ENCODE data around the gene C7orf25. TPM values are rescaled to one million over a fixed set of nuclear protein-coding genes. Genes with fewer than 3 reads are reported as not detected.

The C7orf25 gene
- total and polyA plus RNA-seq, 2 donors from 2014 or later, result 2.4 to 6.6 TPM

DNA sequence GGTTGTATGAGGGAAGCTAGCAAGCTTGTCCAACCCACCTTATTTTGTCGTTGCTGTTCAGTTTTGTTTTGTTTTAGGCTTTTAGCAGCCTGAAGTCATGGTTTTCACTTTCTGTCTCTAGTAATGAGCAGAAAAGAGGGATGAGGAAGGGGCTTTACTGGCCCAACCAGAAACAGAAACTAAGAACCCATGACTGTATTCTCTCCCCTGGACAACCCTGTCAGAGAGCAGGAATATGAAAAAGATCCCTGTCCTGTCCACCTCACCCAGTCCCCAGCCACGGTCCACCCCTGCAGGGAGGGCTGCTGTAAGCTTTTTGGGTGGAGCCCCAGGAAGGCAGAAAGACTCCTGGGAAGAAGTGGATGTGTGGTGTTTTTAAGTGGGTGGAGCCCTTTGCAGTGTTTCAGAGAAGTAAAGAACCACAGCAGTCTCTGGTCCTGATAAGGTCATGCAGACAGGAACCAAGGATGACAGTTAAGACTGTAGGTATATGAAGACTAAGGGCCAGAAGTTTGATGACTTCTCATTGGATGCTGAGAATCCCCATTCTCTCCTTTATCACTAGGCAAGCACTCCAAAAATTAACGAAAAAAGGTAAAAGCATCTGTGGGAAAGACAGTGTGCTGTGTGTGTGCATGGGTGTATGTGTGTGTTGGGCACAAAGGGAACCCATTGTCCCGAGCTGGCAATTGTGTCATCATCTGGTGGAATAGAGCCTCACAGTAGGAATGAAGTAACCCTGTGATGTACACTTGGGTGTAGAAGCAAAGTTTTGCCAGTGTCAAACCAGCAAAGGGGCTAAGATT lies 34.2 kb upstream of the C7orf25 start:
- H3K27ac ChIP-seq (ENCODE audit: low read depth in 2 of 2, low read length in 2 of 2), result no peak overlapping the region
- no peaks in the 10 kb centered on the region for H3K36me3 ChIP-seq (ENCODE audit: control insufficient read depth in 2 of 3, insufficient read depth in 3 of 3, low read length in 3 of 3)
- H3K9me3 ChIP-seq (ENCODE audit: control insufficient read depth in 2 of 3, insufficient read depth in 1 of 3, low read length in 3 of 3), result no peaks in the 10 kb centered on the region
- H3K9ac ChIP-seq (ENCODE audit: low read length in 3 of 3), result no peak overlapping the region
- no peak for FAIRE-seq
- TF ChIP-seq CTCF (IDR thresholded peaks at IDR 0.05; ENCODE audit: borderline replicate concordance, extremely low read depth, insufficient read depth), result no peak
- no peak for DNase-seq
- no peak overlapping the region for H3K4me3 ChIP-seq (ENCODE audit: low read length in 3 of 3)
- H3K4me1 ChIP-seq (ENCODE audit: control insufficient read depth in 2 of 3, insufficient read depth in 2 of 3, low read depth in 1 of 3, low read length in 3 of 3), result no peaks in the 10 kb centered on the region
- intact Hi-C loops (cut with DNase I), result loop anchor here (10.0 kb wide), 1 partner anchor 309 kb away; no protein-coding TSS in a partner anchor
- H3K27me3 ChIP-seq (ENCODE audit: control insufficient read depth, insufficient read depth, low read length), result no peaks in the 10 kb centered on the region

DNA sequence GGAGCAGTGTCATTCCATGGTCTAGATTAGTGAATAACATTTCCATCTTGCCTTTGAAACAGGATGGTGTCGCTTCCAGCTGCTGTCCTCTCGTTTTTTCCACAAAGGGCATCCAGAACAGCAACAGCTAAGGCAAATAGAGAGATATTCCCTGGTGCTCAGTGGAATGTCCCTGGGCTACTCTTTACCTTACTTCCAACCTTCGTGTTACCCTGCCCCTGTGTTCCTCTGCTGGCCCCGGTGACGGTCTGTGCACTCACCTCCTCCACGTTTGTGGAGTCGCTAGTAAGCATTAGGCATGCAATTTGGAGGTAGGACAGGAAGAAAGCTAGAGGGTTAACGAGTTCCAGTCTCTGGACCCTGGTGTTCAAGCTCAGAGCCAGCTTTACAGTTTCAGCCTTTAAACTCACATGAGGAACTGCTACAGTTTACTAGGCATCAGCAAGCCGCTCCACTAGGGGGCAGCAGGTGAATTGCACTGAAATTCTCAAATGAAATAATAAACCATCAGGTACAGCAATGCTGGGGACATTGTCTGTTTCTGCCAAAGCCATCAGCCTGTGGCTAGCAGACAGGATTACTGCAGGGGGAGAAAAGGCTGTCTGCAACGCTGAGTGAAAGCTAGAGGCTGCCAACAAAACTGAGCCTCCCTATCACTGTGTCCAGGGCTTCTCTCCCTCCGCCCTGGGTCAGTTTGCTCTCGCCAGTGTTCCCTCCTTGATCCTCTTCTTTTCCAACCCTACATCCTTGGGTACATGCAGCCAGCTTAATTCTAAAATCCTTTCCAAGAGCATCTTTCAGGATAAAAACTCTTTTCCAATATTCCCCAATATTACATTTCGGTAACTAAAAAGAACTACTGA lies 29.3 kb upstream of the C7orf25 start:
- Histone ChIP-seq H3K9me3 (ENCODE audit: control insufficient read depth in 2 of 3, insufficient read depth in 1 of 3, low read length in 3 of 3) (no peaks in the 10 kb centered on the region), H3K4me1 (ENCODE audit: control insufficient read depth in 2 of 3, insufficient read depth in 2 of 3, low read depth in 1 of 3, low read length in 3 of 3) (no peaks in the 10 kb centered on the region), H3K4me3 (ENCODE audit: low read length in 3 of 3) (no peak overlapping the region), H3K27ac (ENCODE audit: low read depth in 2 of 2, low read length in 2 of 2) (no peak overlapping the region), H3K36me3 (ENCODE audit: control insufficient read depth in 2 of 3, insufficient read depth in 3 of 3, low read length in 3 of 3) (peaks cover 2 to 11% (median 6%) of the 10 kb centered on the region in 3 donors), H3K9ac (ENCODE audit: low read length in 3 of 3) (no peak overlapping the region), H3K27me3 (ENCODE audit: control insufficient read depth, insufficient read depth, low read length) (no peaks in the 10 kb centered on the region)
- no peak for FAIRE-seq
- peak; percentile 86 to 92 (median 86) for DNase-seq
- intact Hi-C loops (cut with DNase I), result loop anchor here (10.0 kb wide), 1 partner anchor 314 kb away; no protein-coding TSS in a partner anchor
- peak; percentile 94 for TF ChIP-seq CTCF (IDR thresholded peaks at IDR 0.05; ENCODE audit: borderline replicate concordance, extremely low read depth, insufficient read depth)

DNA sequence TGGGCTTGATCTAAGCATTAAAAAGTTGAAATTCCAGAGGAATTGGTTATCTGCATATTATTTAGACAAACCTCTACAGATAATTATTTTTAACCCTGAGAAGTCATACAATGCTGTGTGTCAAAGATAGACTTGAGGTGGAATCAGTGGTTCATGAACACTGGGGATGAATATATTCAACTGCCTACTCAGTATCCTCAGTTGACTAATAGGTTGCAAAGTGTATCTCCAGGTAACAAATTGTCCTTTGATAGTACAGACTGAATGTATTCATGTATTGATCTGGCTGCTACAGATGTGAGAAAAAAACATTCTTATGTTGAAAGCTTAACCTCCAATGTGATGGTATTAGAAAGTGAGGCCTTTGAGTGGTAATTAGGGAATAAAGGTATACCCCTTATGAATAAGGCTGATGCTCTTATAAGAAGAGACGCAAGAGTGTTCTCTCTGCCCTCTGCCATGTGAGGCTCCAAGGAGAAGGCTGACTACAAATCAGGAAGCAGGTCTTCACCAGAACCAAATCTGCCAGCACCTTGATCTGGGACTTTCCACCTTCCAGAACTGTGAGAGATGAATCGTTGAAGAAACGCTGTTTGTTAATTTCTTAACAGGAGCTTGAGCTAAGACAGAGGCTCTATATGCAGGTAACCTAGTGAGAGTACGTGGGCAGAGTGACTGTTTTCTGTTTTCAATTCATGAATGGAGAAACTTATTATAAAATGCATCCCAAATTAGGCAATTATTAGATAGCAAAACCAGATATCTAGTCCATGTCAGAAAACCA lies 27.8 kb upstream of the C7orf25 start:
- no peak for TF ChIP-seq CTCF (IDR thresholded peaks at IDR 0.05; ENCODE audit: borderline replicate concordance, extremely low read depth, insufficient read depth)
- Histone ChIP-seq H3K9me3 (ENCODE audit: control insufficient read depth in 2 of 3, insufficient read depth in 1 of 3, low read length in 3 of 3) (no peaks in the 10 kb centered on the region), H3K27ac (ENCODE audit: low read depth in 2 of 2, low read length in 2 of 2) (no peak overlapping the region), H3K27me3 (ENCODE audit: control insufficient read depth, insufficient read depth, low read length) (no peaks in the 10 kb centered on the region), H3K4me3 (ENCODE audit: low read length in 3 of 3) (no peak overlapping the region), H3K36me3 (ENCODE audit: control insufficient read depth in 2 of 3, insufficient read depth in 3 of 3, low read length in 3 of 3) (peaks cover 14 to 16% (median 15%) of the 10 kb centered on the region in 3 donors), H3K4me1 (ENCODE audit: control insufficient read depth in 2 of 3, insufficient read depth in 2 of 3, low read depth in 1 of 3, low read length in 3 of 3) (no peaks in the 10 kb centered on the region), H3K9ac (ENCODE audit: low read length in 3 of 3) (no peak overlapping the region)
- no peak for FAIRE-seq
- DNase-seq, result no peak
- intact Hi-C loops (cut with DNase I), result loop anchor here (10.0 kb wide), 1 partner anchor 315 kb away; no protein-coding TSS in a partner anchor
